OCI-LY3 (cell line): ENCODE data around the gene BNC2.

ENCODE experiments used
- H2AFZ ChIP-seq: fragments of 200-600, 300-600 bp; shearing (Covaris generic); 2 replicates; pipeline ENCODE4 v1.6.0; 2014; ENCODE audit warnings: antibody characterized with exemption, low read depth, low read length
- H3K27ac ChIP-seq: fragments of 200-600, 300-600 bp; sonication (generic); 2 replicates; pipeline ENCODE4 v1.5.1; 2014; ENCODE audit warnings: mild to moderate bottlenecking, low read length, moderate library complexity, mixed read lengths
- H3K27me3 ChIP-seq: fragments of 200-600, 300-600 bp; sonication (generic); 2 replicates; pipeline ENCODE4 v1.6.1; 2014; ENCODE audit warnings: low read depth, low read length, mixed read lengths
- H3K36me3 ChIP-seq: fragments of 200-600, 300-600 bp; sonication (generic); replicated peaks from 2 replicates; pipeline ENCODE3; 2014; ENCODE audit warnings: low read depth, low read length, mixed read lengths
- H3K4me1 ChIP-seq: fragments of 300-600, 200-600 bp; sonication (generic); 2 replicates; pipeline ENCODE4 v1.6.1; 2014; ENCODE audit warnings: low read length, mixed read lengths
- H3K4me2 ChIP-seq: fragments of 200-600, 300-600 bp; sonication (generic); 2 replicates; pipeline ENCODE4 v1.6.1; 2014; ENCODE audit warnings: low read length, mixed read lengths
- H3K4me3 ChIP-seq: fragments of 300-600, 200-600 bp; sonication (generic); 2 replicates; pipeline ENCODE4 v1.5.1; 2014; ENCODE audit warnings: antibody characterized with exemption, mild to moderate bottlenecking, low read length, moderate library complexity
- H3K79me2 ChIP-seq: fragments of 300-600, 200-600 bp; shearing (Covaris generic); 2 replicates; pipeline ENCODE4 v1.6.1; 2014; ENCODE audit warnings: mild to moderate bottlenecking, low read length, mixed read lengths
- H3K9ac ChIP-seq: fragments of 300-600, 200-600 bp; shearing (Covaris generic); 2 replicates; pipeline ENCODE4 v1.6.0; 2014; ENCODE audit warnings: mild to moderate bottlenecking, low read length, moderate library complexity
- H3K9me3 ChIP-seq: fragments of 200-600, 300-600 bp; shearing (Covaris generic); 2 replicates; pipeline ENCODE4 v1.6.1; 2014; ENCODE audit warnings: low read length, mixed read lengths; ENCODE audit not compliant: insufficient read depth
- H4K20me1 ChIP-seq: fragments of 200-600, 300-600 bp; sonication (generic); 2 replicates; pipeline ENCODE4 v1.6.1; 2016; ENCODE audit warnings: low read length, mixed read lengths; ENCODE audit not compliant: insufficient read depth
- CTCF ChIP-seq: fragments of 200-600, 300-600 bp; sonication (generic); IDR thresholded peaks from 2 replicates; pipeline ENCODE4 v1.5.1; 2014; ENCODE audit warnings: antibody characterized with exemption, low read length, low read depth
- EZH2phosphoT487 ChIP-seq: fragments of 200-600 bp; shearing (Covaris generic); IDR thresholded peaks from 2 replicates; pipeline ENCODE4 v1.6.1; 2018; ENCODE audit warnings: antibody characterized with exemption, mixed run types, low read depth

Gene BNC2

GRCh38 chr9:16619914-16620520 lies 250.5 kb downstream of the BNC2 start:
- H3K79me2 ChIP-seq = no peaks in the 10 kb centered on the region
- no peaks in the 10 kb centered on the region for H3K4me1 ChIP-seq
- no peak overlapping the region for H3K9ac ChIP-seq
- H3K27ac ChIP-seq = no peak overlapping the region
- no peaks in the 10 kb centered on the region for H3K9me3 ChIP-seq
- H2AFZ ChIP-seq = no peak overlapping the region
- H3K4me2 ChIP-seq = no peak overlapping the region
- no peaks in the 10 kb centered on the region for H3K36me3 ChIP-seq
- H4K20me1 ChIP-seq = no peaks in the 10 kb centered on the region
- no peak overlapping the region for H3K4me3 ChIP-seq
- TF ChIP-seq CTCF (no peak), EZH2phosphoT487 (no peak)
- H3K27me3 ChIP-seq = no peaks in the 10 kb centered on the region

GRCh38 chr9:16619402-16619801 lies 251.1 kb downstream of the BNC2 start:
- H3K27ac ChIP-seq = no peak overlapping the region
- no peaks in the 10 kb centered on the region for H3K36me3 ChIP-seq
- H2AFZ ChIP-seq = no peak overlapping the region
- H3K27me3 ChIP-seq = no peaks in the 10 kb centered on the region
- no peaks in the 10 kb centered on the region for H4K20me1 ChIP-seq
- H3K4me1 ChIP-seq = no peaks in the 10 kb centered on the region
- H3K79me2 ChIP-seq = no peaks in the 10 kb centered on the region
- H3K9me3 ChIP-seq = no peaks in the 10 kb centered on the region
- no peak for TF ChIP-seq EZH2phosphoT487
- no peak for TF ChIP-seq CTCF
- H3K4me2 ChIP-seq = no peak overlapping the region
- no peak overlapping the region for H3K4me3 ChIP-seq
- no peak overlapping the region for H3K9ac ChIP-seq

- Histone ChIP-seq H3K4me2 (no peak overlapping the region), H3K4me1 (no peaks in the 10 kb centered on the region)
- no peak for TF ChIP-seq EZH2phosphoT487
- no peak for TF ChIP-seq CTCF
Measured at GRCh38 chr9:16618524-16618923, 251.9 kb downstream of the BNC2 start.

GRCh38 chr9:16616686-16617085 lies 253.8 kb downstream of the BNC2 start:
- H3K9ac ChIP-seq = no peak overlapping the region
- no peak overlapping the region for H3K4me2 ChIP-seq
- no peaks in the 10 kb centered on the region for H3K27me3 ChIP-seq
- H3K79me2 ChIP-seq = no peaks in the 10 kb centered on the region
- no peaks in the 10 kb centered on the region for H3K9me3 ChIP-seq
- H4K20me1 ChIP-seq = no peaks in the 10 kb centered on the region
- no peak overlapping the region for H3K27ac ChIP-seq
- H3K4me3 ChIP-seq = no peak overlapping the region
- no peaks in the 10 kb centered on the region for H3K36me3 ChIP-seq
- TF ChIP-seq EZH2phosphoT487 (no peak), CTCF (no peak)
- no peaks in the 10 kb centered on the region for H3K4me1 ChIP-seq
- H2AFZ ChIP-seq = no peak overlapping the region

More at GRCh38 chr9:16618524-16618923, 251.9 kb downstream of the BNC2 start:
- Histone ChIP-seq H4K20me1 (no peaks in the 10 kb centered on the region), H3K27me3 (no peaks in the 10 kb centered on the region), H3K27ac (no peak overlapping the region), H3K9me3 (no peaks in the 10 kb centered on the region), H3K36me3 (no peaks in the 10 kb centered on the region), H2AFZ (no peak overlapping the region), H3K9ac (no peak overlapping the region), H3K79me2 (no peaks in the 10 kb centered on the region), H3K4me3 (no peak overlapping the region)
